HG02970 (cell line): ENCODE measurements around the gene IL15.

Experiments
- ATAC-seq: cut with Tn5 transposase; IDR thresholded peaks from one replicate; pipeline ENCODE4 v1.9.1; 2021; ENCODE audit warnings: mild to moderate bottlenecking, moderate library complexity, moderate number of reproducible peaks; ENCODE audit not compliant: unreplicated experiment, low FRiP score

Gene IL15

DNA sequence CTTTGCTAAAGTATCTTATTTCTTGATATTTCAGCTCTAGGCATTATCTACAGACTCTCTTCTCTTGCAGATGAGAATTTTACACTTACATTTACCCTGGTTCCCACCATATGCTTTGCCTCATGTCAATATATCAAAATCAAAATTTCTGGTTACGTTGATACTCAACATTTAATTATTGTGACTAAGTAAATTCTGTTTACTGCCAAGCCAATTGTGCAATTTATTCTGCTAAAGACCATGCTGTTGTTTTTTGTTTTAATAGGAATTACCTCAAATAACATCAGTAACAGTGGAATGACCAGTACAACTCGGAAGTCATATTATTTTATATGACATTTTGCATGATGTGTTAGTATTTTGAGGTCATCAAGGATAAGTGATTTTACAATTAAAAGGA lies 125.5 kb downstream of the IL15 start:
- ATAC-seq, result no peak

DNA sequence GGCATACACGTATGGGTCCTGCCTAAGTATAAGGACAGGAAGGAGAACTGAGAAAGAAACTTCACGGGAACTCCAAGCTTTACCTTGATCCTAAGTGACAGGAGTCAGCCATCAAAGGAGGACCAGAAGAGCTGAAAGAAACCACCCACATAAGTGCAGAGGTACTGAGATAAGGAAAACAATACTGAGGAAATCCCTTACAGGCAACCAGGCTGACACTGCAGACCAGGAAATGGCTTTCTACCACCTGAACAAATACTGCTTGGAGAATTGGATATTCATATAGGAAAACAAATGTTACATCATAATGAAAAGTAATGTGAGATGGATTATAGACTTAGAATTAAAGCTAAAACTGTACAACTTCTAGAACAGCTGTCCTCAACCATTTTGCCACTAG lies 127.0 kb downstream of the IL15 start:
- no peak for ATAC-seq

DNA sequence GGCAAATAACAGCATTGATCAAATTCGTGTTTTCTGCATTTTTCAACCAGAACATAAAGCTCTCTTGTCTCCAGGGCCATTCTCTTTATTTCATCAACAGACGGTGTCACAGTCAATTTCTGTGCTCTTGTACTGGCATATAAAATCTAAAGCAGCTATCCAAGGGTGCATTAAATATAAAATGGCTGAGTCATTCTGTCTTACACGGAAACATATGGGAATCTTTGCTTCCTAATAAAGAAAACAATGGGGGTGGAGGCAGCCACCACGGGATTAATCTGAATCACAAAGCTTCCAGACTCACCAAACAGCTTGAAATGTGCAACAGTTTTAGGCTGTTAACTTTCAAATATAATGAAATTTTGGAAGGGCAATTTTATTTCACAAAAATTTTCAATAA lies 132.6 kb downstream of the IL15 start:
- ATAC-seq, result no peak

DNA sequence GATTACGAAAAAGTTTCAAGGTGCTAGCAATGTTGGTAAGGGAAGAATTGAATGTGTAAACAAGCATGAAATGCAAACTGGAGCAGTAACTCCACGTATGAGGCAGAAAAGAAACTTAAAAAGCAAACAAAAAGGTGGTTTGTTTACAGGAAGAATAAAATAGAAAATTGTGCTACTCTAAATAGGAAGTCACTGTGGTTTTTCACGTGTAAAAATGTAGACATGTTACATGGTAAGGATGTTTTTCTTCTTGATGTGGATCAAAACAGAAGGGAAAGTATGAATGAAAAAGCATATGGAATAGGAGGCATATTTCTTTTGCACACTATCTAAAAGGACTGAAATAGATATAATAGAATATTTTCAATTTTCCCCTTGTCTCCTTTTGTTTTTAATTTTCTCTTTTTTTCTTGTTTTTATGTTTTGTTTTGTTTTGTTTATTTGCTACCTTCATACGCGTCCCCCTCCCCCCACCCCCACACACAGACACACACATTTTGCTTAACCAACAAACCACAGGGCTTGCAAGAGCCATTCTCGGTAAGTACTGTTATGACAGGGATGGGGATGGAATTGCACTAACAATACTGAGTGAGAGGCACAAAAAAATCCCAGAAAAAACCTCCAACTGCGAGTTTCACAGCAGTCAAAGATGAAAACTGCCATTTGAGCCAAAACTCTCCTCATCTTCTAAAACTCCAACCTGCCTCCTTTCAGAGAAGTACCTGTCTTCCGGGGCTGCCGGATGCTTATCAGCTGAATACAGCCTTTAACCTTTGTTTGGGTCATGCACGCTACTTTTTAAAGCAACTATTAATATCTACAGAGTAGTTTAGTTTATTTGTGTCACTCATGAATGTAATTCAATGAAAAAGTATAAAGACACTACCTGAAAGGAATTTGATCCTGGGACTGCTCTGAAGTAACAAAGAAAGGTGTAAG lies 135.8 kb downstream of the IL15 start:
- no peak for ATAC-seq

DNA sequence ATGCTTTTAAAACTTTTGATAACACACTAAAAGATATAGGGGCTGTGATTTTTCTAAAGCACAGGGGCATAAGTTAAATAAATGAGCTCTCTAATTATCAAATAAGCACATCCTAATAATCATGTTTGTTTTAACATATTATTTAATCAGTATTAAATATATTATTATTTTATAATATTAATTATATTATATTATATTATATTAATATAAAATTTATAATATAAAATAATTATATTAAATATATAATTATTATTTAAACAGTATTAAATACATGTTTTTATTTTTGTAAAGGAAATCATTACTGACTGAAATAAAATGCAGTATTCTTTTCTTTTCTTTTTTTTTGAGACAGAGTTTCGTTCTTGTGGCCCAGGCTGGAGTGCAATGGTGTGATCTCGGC lies 136.5 kb downstream of the IL15 start:
- ATAC-seq, result no peak

DNA sequence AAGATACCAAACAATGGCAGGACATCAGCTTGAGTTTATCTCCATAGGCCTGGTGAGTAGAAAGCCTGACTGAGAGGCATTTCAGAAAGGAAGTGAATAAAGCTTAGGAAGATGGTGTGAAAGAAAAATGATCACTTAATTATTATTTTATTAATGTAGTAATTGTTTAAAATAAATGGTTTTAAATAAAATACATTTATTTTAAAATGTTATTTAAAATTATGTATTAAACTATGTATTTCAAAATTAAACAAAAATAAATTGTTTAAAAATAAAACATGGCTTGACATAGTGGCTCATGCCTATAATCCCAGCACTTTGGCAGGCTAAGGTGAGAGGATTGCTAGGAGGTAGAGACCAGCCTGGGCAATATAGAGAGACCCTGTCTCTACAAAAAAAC lies 145.8 kb downstream of the IL15 start:
- ATAC-seq, result no peak
